ENCODE measurements around the gene ANO9.

The ANO9 gene

DNA sequence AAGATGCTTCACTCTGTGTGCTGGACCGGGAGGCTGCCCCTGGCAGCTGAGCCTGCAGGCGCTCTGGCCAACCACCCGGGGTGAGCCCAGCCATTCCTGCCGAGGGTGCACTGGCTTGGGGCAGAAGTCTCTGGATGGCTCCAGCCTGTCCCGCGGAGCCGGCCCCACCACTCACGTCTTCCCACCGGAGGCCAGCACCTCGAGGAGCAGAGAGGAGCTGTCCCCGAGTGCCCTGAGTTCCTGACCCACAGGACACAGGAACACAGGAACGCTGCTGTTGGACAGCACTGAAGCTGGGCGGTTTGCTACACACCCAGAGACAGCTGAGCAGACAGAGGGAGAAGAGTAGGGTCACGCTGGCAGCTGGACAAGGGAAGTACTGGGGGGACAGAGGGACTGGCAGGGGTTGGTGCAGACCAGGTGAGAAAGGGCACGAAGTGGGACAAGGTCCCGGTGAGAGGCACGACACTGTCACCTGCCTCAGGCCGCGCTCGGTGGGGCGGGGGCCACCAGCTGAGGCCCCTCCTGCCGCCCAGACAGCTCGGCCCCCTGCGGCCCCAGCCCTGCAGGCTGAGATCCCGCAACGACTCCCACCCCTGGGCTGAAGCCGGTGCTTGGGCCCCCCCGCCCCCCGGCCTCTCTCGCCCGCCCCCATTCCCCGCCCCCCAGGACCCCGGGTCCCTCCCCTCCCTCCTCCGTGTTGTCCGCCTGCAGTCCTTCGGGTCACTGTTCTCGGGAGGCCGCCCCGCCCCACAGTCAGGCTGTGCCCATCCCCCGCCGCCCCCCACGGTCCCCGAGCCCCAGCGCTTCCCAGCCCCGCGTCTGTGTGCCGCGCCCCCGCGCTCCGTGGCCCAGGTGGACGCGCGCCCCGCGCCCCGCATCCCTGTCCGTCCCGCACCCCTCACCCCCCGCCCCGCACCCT is 73.1 kb downstream of the ANO9 start:
- DNase-seq (ENCODE audit: low read depth): no peak

DNA sequence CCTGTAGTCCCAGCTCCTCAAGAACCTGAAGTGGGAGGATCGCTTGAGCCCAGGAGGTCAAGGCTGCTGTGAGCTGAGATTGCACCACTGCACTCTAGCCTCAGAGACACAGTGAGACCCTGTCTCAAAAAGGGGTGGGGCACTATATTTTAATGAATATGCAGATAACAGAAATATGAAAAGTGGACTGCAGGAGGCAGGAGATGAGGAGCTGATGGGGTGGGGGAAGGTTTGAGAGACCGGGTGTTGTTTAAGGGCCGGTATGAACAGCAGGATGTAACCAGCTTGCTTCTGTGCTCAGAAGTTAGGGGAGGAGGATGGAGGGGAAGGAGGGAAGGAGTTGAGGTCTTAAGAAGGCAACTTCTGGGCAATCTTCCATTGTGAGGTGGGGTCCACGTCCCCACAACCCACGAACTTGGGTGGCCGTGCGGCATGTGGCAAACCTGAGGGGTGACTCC is 73.8 kb downstream of the ANO9 start:
- DNase-seq (ENCODE audit: low read depth): no peak
